ENCODE results near the gene MRPL3.

DNA sequence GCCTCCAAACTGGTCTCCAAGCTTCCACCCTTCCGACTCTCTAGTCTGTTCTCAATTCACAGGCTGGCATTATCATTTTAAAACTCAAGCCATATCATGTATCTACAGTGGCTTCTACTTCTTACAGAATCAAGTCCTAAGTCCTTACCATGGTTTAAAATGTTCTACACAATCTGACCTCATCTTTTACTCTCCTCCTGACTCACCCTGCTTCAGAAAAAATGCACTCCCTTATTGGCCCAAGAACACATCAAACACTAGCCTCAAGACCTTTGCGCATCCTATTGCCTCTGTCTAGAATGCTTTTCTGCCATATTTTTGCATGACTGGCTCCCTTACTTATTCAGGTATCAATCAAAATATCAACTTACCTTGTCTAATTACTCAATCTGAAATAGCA, 11.0 kb downstream of the MRPL3 start:
- TF ChIP-seq, protein P1, sequence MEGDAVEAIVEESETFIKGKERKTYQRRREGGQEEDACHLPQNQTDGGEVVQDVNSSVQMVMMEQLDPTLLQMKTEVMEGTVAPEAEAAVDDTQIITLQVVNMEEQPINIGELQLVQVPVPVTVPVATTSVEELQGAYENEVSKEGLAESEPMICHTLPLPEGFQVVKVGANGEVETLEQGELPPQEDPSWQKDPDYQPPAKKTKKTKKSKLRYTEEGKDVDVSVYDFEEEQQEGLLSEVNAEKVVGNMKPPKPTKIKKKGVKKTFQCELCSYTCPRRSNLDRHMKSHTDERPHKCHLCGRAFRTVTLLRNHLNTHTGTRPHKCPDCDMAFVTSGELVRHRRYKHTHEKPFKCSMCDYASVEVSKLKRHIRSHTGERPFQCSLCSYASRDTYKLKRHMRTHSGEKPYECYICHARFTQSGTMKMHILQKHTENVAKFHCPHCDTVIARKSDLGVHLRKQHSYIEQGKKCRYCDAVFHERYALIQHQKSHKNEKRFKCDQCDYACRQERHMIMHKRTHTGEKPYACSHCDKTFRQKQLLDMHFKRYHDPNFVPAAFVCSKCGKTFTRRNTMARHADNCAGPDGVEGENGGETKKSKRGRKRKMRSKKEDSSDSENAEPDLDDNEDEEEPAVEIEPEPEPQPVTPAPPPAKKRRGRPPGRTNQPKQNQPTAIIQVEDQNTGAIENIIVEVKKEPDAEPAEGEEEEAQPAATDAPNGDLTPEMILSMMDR (IDR thresholded peaks at IDR 0.05), result no peak
- no peak for TF ChIP-seq POLR2A (IDR thresholded peaks at IDR 0.05)
